PC-3 (cell line): ENCODE data around the gene NRCAM. TPM values are rescaled to one million over a fixed set of nuclear protein-coding genes. Genes with fewer than 3 reads are reported as not detected.

Experiments used
- ATAC-seq: fragments of 200-7000 bp; cut with Tn5 transposase; 2 replicates; pipeline ENCODE4 v1.9.1; 2020; ENCODE audit warnings: mild to moderate bottlenecking, moderate library complexity
- BruUV-seq: library from RNA; stranded (reverse); fragments of 400-500 nt; replicated peaks from 2 replicates; lab custom pipeline; 2021; lab: Mats Ljungman, UMichigan
- CTCF ChIA-PET: fragments of 300-600 bp; sonication (Branson Sonifier 250); formaldehyde crosslinking; loops from one replicate; lab custom pipeline; 2022; ENCODE audit warnings: antibody characterized with exemption; lab: Charles Lee
- POLR2A ChIA-PET: fragments of 300-600 bp; sonication (Branson Sonifier 250); formaldehyde crosslinking; loops from one replicate; lab custom pipeline; 2022; ENCODE audit warnings: antibody characterized with exemption; ENCODE audit not compliant: unreplicated experiment; lab: Charles Lee
- DNase-seq: peaks from one replicate; pipeline ENCODE4 v3.0.0-alpha.2; 2015
- H2AFZ ChIP-seq: fragments of 300-600 bp; sonication (generic); 2 replicates; pipeline ENCODE4 v1.6.0; 2016; ENCODE audit warnings: antibody characterized with exemption, low read length
- H3F3A ChIP-seq: fragments of 300-600 bp; sonication (generic); one replicate; pipeline ENCODE4 v1.6.0; 2017; ENCODE audit warnings: antibody characterized with exemption, low read length, control low read depth, mild to moderate bottlenecking; ENCODE audit not compliant: unreplicated experiment
- H3K27ac ChIP-seq: fragments of 300-600 bp; sonication (generic); 2 replicates; pipeline ENCODE4 v1.5.1; 2016; ENCODE audit warnings: mild to moderate bottlenecking, low read length
- H3K27me3 ChIP-seq: fragments of 300-600 bp; sonication (generic); 2 replicates; pipeline ENCODE4 v1.6.1; 2016; ENCODE audit warnings: low read length, mixed read lengths
- H3K36me3 ChIP-seq: fragments of 300-600 bp; sonication (generic); 2 replicates; pipeline ENCODE4 v1.6.1; 2016; ENCODE audit warnings: low read depth, mixed run types, low read length, mixed read lengths
- H3K4me1 ChIP-seq: fragments of 300-600 bp; sonication (generic); 2 replicates; pipeline ENCODE4 v1.5.1; 2016; ENCODE audit warnings: low read length; ENCODE audit not compliant: insufficient read depth
- H3K4me2 ChIP-seq: fragments of 300-600 bp; sonication (generic); 2 replicates; pipeline ENCODE4 v1.6.0; 2016; ENCODE audit warnings: low read length
- H3K4me3 ChIP-seq: fragments of 300-600 bp; sonication (generic); 2 replicates; pipeline ENCODE4 v1.5.1; 2016; ENCODE audit warnings: mild to moderate bottlenecking, low read length, mixed read lengths
- H3K79me2 ChIP-seq: fragments of 300-600 bp; sonication (generic); 2 replicates; pipeline ENCODE4 v1.6.1; 2017; ENCODE audit warnings: low read length, mixed read lengths
- H3K9ac ChIP-seq: fragments of 300-600 bp; sonication (generic); 2 replicates; pipeline ENCODE4 v1.6.0; 2016; ENCODE audit warnings: mild to moderate bottlenecking, low read length
- H3K9me2 ChIP-seq: fragments of 300-600 bp; sonication (generic); replicated peaks from 2 replicates; pipeline ENCODE4 v1.6.1; 2016; ENCODE audit warnings: mixed run types, low read length, mixed read lengths
- H3K9me3 ChIP-seq: fragments of 300-600 bp; sonication (generic); 2 replicates; pipeline ENCODE4 v1.6.1; 2016; ENCODE audit warnings: low read length, mixed read lengths
- H4K20me1 ChIP-seq: fragments of 300-600 bp; sonication (generic); 2 replicates; pipeline ENCODE4 v1.6.1; 2016; ENCODE audit warnings: low read length, mixed read lengths
- EZH2 ChIP-seq: fragments of 300-600 bp; sonication (generic); IDR thresholded peaks from one replicate; pipeline ENCODE4 v1.6.1; 2017; ENCODE audit warnings: antibody characterized with exemption, mild to moderate bottlenecking, low read length; ENCODE audit not compliant: unreplicated experiment
- EZH2phosphoT487 ChIP-seq: fragments of 300-600 bp; sonication (generic); IDR thresholded peaks from 2 replicates; pipeline ENCODE4 v1.6.1; 2018; ENCODE audit warnings: mild to moderate bottlenecking, antibody characterized with exemption, low read length, borderline replicate concordance
- intact Hi-C: fragments of 100-400 bp; cut with micrococcal nuclease; formaldehyde crosslinking; loops from 2 replicates; pipeline ENCODE4 v1.9.0; 2023
- total RNA-seq: library from RNA; depleted of rRNA; stranded (reverse); fragments of >200 nt; gene quantifications from 2 replicates; pipeline ENCODE4 v1.2.3, GENCODE V29; 2014
- TF ChIP-seq, protein P1 (sequence below): fragments of 300-600 bp; sonication (generic); conservative IDR thresholded peaks from 2 replicates; pipeline ENCODE4 v1.5.1; 2017; ENCODE audit warnings: antibody characterized with exemption, low read depth, mild to moderate bottlenecking, low read length

NRCAM gene
- total RNA-seq, 1 experiment from 2014 or later, result not detected

DNA sequence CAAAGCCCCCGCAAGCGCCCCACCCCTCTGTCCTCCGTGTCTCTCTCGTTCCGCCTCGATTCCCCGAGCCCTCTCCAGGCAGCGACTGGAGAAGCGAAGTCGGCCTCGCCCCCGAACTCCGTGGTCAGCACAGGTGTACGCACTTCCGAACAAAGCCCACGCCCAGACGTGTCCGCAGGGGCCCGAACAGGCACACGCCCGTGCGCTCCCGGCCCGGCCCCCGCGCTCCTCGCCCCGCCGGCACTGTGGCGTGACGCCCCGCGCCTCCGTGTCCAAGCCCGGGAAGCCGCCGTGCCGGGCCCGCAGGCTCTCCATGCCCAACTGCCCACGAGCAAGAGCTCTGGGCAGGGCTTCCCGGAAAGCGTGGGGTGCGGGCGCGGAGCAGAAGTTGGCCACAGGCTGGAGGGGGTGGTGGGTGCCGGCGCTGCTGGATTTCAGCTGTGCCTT is 662 bp downstream of the NRCAM start:
- ChIA-PET CTCF (no interaction called here), POLR2A (no interaction called here)
- Histone ChIP-seq H4K20me1 (no peaks in the 10 kb centered on the region), H3K4me1 (no peaks in the 10 kb centered on the region), H3F3A (no peaks in the 10 kb centered on the region), H3K27me3 (peaks cover 49% of the 10 kb centered on the region), H3K4me3 (0 out of 2 replicates have a peak overlapping the region, but pooled peaks have one; percentile 12), H2AFZ (no peak overlapping the region), H3K9ac (no peak overlapping the region), H3K27ac (no peak overlapping the region), H3K4me2 (peak overlapping the region; percentile 46), H3K9me2 (no peaks in the 10 kb centered on the region), H3K36me3 (no peaks in the 10 kb centered on the region), H3K9me3 (no peaks in the 10 kb centered on the region), H3K79me2 (no peaks in the 10 kb centered on the region)
- no peak for TF ChIP-seq EZH2
- TF ChIP-seq, protein P1, sequence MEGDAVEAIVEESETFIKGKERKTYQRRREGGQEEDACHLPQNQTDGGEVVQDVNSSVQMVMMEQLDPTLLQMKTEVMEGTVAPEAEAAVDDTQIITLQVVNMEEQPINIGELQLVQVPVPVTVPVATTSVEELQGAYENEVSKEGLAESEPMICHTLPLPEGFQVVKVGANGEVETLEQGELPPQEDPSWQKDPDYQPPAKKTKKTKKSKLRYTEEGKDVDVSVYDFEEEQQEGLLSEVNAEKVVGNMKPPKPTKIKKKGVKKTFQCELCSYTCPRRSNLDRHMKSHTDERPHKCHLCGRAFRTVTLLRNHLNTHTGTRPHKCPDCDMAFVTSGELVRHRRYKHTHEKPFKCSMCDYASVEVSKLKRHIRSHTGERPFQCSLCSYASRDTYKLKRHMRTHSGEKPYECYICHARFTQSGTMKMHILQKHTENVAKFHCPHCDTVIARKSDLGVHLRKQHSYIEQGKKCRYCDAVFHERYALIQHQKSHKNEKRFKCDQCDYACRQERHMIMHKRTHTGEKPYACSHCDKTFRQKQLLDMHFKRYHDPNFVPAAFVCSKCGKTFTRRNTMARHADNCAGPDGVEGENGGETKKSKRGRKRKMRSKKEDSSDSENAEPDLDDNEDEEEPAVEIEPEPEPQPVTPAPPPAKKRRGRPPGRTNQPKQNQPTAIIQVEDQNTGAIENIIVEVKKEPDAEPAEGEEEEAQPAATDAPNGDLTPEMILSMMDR, result no peak
- TF ChIP-seq EZH2phosphoT487, result no peak
- intact Hi-C loops, result no loop called here
- peak; percentile 10 for ATAC-seq
- DNase-seq, result no peak
- no TSS peak for BruUV-seq

DNA sequence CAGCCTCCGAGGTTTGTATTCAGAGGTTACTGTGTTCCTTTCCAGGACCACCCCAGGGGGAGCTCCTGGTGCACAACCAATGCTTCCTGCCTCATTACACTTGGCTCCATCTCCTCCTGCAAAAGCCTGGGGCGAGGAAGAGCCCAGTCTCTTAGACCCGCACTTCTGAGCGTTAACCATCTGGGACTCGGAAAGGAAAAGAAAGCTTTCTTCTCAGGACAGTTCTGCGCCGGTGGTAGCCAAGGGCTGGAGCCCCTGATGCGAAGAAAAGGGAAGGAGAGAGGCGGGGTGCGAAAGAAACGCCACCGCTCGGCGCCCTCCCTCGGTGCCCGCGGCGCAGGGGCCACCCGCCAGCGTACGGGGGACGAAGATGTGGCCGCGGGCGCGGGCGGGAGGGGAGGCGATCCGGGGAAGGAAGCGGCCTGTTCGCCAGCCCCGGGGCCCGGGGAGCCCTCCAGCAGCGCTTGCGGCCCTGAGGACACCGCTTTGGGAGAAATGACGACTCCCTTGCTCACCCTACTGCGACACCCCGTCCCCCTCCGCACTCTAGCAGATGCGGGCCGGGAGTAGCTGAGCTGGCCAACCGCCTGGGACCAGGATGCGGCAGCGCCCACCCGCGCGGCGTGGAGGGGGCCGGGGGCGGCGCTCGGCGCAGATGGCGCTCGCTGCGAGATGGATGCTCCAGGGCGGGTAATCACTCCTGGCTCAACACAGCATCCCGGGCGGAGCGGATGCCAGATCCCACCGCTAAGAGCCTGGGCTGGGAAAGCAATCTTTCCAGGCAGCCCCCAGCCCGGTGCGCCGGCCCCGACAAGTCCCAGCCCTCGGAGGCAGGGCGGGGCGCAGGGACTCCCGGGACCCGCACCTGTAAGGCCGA is 1.3 kb downstream of the NRCAM start:
- CTCF ChIA-PET, result no interaction called here
- Histone ChIP-seq H3K4me2 (0 out of 2 replicates have a peak overlapping the region, but pooled peaks have one; percentile 46), H3K4me3 (no peak overlapping the region), H3K4me1 (no peaks in the 10 kb centered on the region), H3K36me3 (no peaks in the 10 kb centered on the region), H3K27ac (no peak overlapping the region), H3K9me2 (no peaks in the 10 kb centered on the region), H3F3A (no peaks in the 10 kb centered on the region), H2AFZ (no peak overlapping the region), H3K27me3 (peaks cover 55% of the 10 kb centered on the region), H3K9me3 (no peaks in the 10 kb centered on the region), H3K9ac (no peak overlapping the region), H4K20me1 (no peaks in the 10 kb centered on the region), H3K79me2 (no peaks in the 10 kb centered on the region)
- no peak for TF ChIP-seq EZH2
- TF ChIP-seq, protein P1, result no peak
- no peak for TF ChIP-seq EZH2phosphoT487
- ATAC-seq (no peak), DNase-seq (no peak)
- BruUV-seq, result no TSS peak
- intact Hi-C loops, result loop anchor here (5.0 kb wide), 1 partner anchor 158 kb away; no protein-coding TSS in a partner anchor
- POLR2A ChIA-PET, result no interaction called here

DNA sequence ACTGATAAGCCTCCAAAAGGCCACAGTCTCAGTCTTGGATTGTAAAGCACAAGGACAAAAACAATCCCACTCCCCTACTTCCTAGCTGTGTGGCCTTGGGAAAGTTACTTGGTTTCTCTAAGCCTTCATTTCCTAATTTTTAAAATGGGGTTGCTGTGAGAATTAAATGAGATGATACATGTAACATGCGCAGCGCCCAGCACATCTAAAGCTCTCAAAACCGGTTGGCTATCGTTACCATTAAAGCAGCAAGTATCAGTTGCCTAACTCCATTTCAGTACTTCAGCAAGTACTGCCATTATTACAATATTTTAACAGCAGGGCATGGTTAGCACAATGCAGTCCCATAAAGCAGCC is 1.9 kb downstream of the NRCAM start:
- no peak overlapping the region for H3K9ac ChIP-seq
- no peaks in the 10 kb centered on the region for H3K9me2 ChIP-seq
- H3K79me2 ChIP-seq, result no peaks in the 10 kb centered on the region
- no peak overlapping the region for H3K4me2 ChIP-seq
- ChIA-PET POLR2A (no interaction called here), CTCF (no interaction called here)
- H3K4me3 ChIP-seq, result no peak overlapping the region
- H3K9me3 ChIP-seq, result no peaks in the 10 kb centered on the region
- no peak for TF ChIP-seq EZH2phosphoT487
- TF ChIP-seq EZH2, result no peak
- TF ChIP-seq, protein P1, result no peak
- H2AFZ ChIP-seq, result no peak overlapping the region
- ATAC-seq (no peak), DNase-seq (no peak)
- no TSS peak for BruUV-seq
- H3F3A ChIP-seq, result no peaks in the 10 kb centered on the region
- H3K27ac ChIP-seq, result no peak overlapping the region
- peaks cover 60% of the 10 kb centered on the region for H3K27me3 ChIP-seq
- H4K20me1 ChIP-seq, result no peaks in the 10 kb centered on the region
- no peaks in the 10 kb centered on the region for H3K4me1 ChIP-seq
- no peaks in the 10 kb centered on the region for H3K36me3 ChIP-seq
- intact Hi-C loops, result loop anchor here (5.0 kb wide), 1 partner anchor 157 kb away; no protein-coding TSS in a partner anchor
